GM19452 (cell line): ENCODE data around the gene RAP1GAP.
"Not testable (repeated sequence)": the region's sequence is repeated elsewhere in the genome, so short reads cannot be mapped to it uniquely, and the experiment has no call there.

Source experiments
- ATAC-seq: cut with Tn5 transposase; IDR thresholded peaks from one replicate; pipeline ENCODE4 v1.9.1; 2021; ENCODE audit not compliant: unreplicated experiment

Gene RAP1GAP

GRCh38 chr1:21647431-21648351 is 21.5 kb downstream of the RAP1GAP start:
- ATAC-seq: no peak

GRCh38 chr1:21645550-21645949 is 23.6 kb downstream of the RAP1GAP start:
- no peak for ATAC-seq

GRCh38 chr1:21644906-21645305 is 24.3 kb downstream of the RAP1GAP start:
- no peak for ATAC-seq

- no peak for ATAC-seq
Measured at GRCh38 chr1:21644348-21644747, 24.8 kb downstream of the RAP1GAP start.

- ATAC-seq: no peak
Measured at GRCh38 chr1:21643624-21644023, 25.5 kb downstream of the RAP1GAP start.

GRCh38 chr1:21641967-21642739 is 27.0 kb downstream of the RAP1GAP start:
- no peak for ATAC-seq

- no peak for ATAC-seq
Measured at GRCh38 chr1:21641537-21641936, 27.6 kb downstream of the RAP1GAP start.

- no peak for ATAC-seq
Measured at GRCh38 chr1:21641076-21641475, 28.1 kb downstream of the RAP1GAP start.

GRCh38 chr1:21640653-21641052 is 28.5 kb downstream of the RAP1GAP start:
- no peak for ATAC-seq

- no peak for ATAC-seq
Measured at GRCh38 chr1:21639594-21640041, 29.5 kb downstream of the RAP1GAP start.

- no peak for ATAC-seq
Measured at GRCh38 chr1:21638531-21639341, 30.4 kb downstream of the RAP1GAP start.

GRCh38 chr1:21637514-21637913 is 31.6 kb downstream of the RAP1GAP start:
- no peak for ATAC-seq

- no peak for ATAC-seq
Measured at GRCh38 chr1:21636029-21636428, 33.1 kb downstream of the RAP1GAP start.

GRCh38 chr1:21634806-21635535 is 34.2 kb downstream of the RAP1GAP start:
- no peak for ATAC-seq

GRCh38 chr1:21633992-21634805 is 35.0 kb downstream of the RAP1GAP start:
- ATAC-seq: no peak

- no peak for ATAC-seq
Measured at GRCh38 chr1:21633141-21633755, 35.9 kb downstream of the RAP1GAP start.

GRCh38 chr1:21631944-21632887 is 36.9 kb downstream of the RAP1GAP start:
- ATAC-seq: no peak

GRCh38 chr1:21631590-21631943 is 37.6 kb downstream of the RAP1GAP start:
- not testable (repeated sequence) for ATAC-seq
